B cell (primary cell): Measurements from ENCODE around the gene ALG1. TPM values are rescaled to one million over a fixed set of nuclear protein-coding genes. Genes with fewer than 3 reads are reported as not detected.
"Not testable (repeated sequence)": the region's sequence is repeated elsewhere in the genome, so short reads cannot be mapped to it uniquely, and the experiment has no call there.

Source experiments
- ATAC-seq: fragments of 200-7000 bp; cut with Tn5 transposase; one replicate; pipeline ENCODE4 v1.10.0; 2021; ENCODE audit warnings: low read depth, mild to moderate bottlenecking, moderate number of reproducible peaks, moderate library complexity
- CTCF ChIA-PET: fragments of 350-600 bp; sonication (Branson Sonifier 250); formaldehyde crosslinking; loops from one replicate; lab custom pipeline; 2021; ENCODE audit warnings: antibody characterized with exemption, inconsistent platforms; lab: Charles Lee
- POLR2A ChIA-PET: fragments of 350-600 bp; sonication (Branson Sonifier 250); formaldehyde crosslinking; loops from one replicate; lab custom pipeline; 2021; ENCODE audit warnings: antibody characterized with exemption; lab: Charles Lee
- DNase-seq: peaks from one replicate; pipeline ENCODE4 v3.0.0; 2013
- H2AFZ ChIP-seq: 2 replicates; pipeline ENCODE4 v1.6.1; 2012; ENCODE audit warnings: mild to moderate bottlenecking, low read depth, low read length; ENCODE audit not compliant: insufficient read depth, poor library complexity, severe bottlenecking
- H3K27ac ChIP-seq, 2 donors: 1 replicate in 1 of 2; 2 replicates in 1 of 2; pipeline ENCODE4 v1.5.1; 2012 to 2013; ENCODE audit warnings: low read length in 2 of 2, mild to moderate bottlenecking in 2 of 2, moderate library complexity in 1 of 2
- H3K27me3 ChIP-seq, 4 experiments: fragments of 200-600 bp in 1 of 4; sonication (generic) in 1 of 4; replicated peaks in 1 of 4; 1 replicate in 2 of 4; 2 replicates in 2 of 4; pipeline versions ENCODE4 v1.6.1 to v1.7.0; 2013 to 2016; ENCODE audit warnings: low read length in 3 of 4, mild to moderate bottlenecking in 2 of 4, mixed read lengths in 1 of 4, moderate library complexity in 1 of 4; ENCODE audit not compliant: insufficient read depth in 4 of 4, control insufficient read depth in 3 of 4; ENCODE audit errors: control extremely low read depth in 1 of 4
- H3K36me3 ChIP-seq, 2 experiments: replicated peaks in 1 of 2; 1 replicate in 1 of 2; 2 replicates in 1 of 2; pipeline versions ENCODE4 v1.6.1 to v1.7.1; 2013; ENCODE audit warnings: low read length in 1 of 2; ENCODE audit not compliant: insufficient read depth in 2 of 2, control insufficient read depth in 1 of 2; ENCODE audit errors: control extremely low read depth in 1 of 2, extremely low read depth in 1 of 2
- H3K4me1 ChIP-seq, 2 donors: fragments of 200-600 bp in 1 of 2; sonication (generic) in 1 of 2; 1 replicate in 1 of 2; 2 replicates in 1 of 2; pipeline versions ENCODE4 v1.5.1 to v1.6.1; 2013 to 2017; ENCODE audit warnings: low read length in 2 of 2; ENCODE audit not compliant: control insufficient read depth in 2 of 2, insufficient read depth in 2 of 2
- H3K4me2 ChIP-seq: replicated peaks from 2 replicates; pipeline ENCODE3; 2012; ENCODE audit warnings: mild to moderate bottlenecking, low read depth, low read length; ENCODE audit not compliant: poor library complexity, severe bottlenecking
- H3K4me3 ChIP-seq, 5 experiments: fragments of 200-600 bp in 1 of 5; sonication (generic) in 1 of 5; 1 replicate in 3 of 5; 2 replicates in 2 of 5; pipeline versions ENCODE4 v1.5.1 to v1.7.0; 2011 to 2016; ENCODE audit warnings: low read length in 4 of 5, mild to moderate bottlenecking in 4 of 5, low read depth in 2 of 5, control low read depth in 1 of 5, moderate library complexity in 1 of 5; ENCODE audit not compliant: insufficient read depth in 1 of 5; ENCODE audit errors: control extremely low read depth in 1 of 5, extremely low read depth in 1 of 5
- H3K79me2 ChIP-seq: fragments of 200-600 bp; sonication (generic); one replicate; pipeline ENCODE4 v1.6.0; 2016; ENCODE audit warnings: low read length; ENCODE audit not compliant: control insufficient read depth, insufficient read depth
- H3K9ac ChIP-seq: fragments of 200-600 bp; sonication (generic); 2 replicates; pipeline ENCODE4 v1.6.1; 2017; ENCODE audit warnings: mild to moderate bottlenecking, low read length, moderate library complexity
- H3K9me3 ChIP-seq, 3 donors: one replicate each; pipeline versions ENCODE4 v1.6.1 to v1.7.1; 2013; ENCODE audit warnings: low read length in 2 of 3; ENCODE audit not compliant: control insufficient read depth in 2 of 3, insufficient read depth in 1 of 3; ENCODE audit errors: control extremely low read depth in 1 of 3
- H4K20me1 ChIP-seq: 2 replicates; pipeline ENCODE4 v1.6.0; 2012; ENCODE audit warnings: mild to moderate bottlenecking, low read length; ENCODE audit not compliant: insufficient read depth, control insufficient read depth, poor library complexity, severe bottlenecking
- H3K27ac Mint-ChIP-seq: one replicate; pipeline ENCODE4 v1.8.0; 2021; ENCODE audit warnings: mixed read lengths
- H3K27me3 Mint-ChIP-seq: one replicate; pipeline ENCODE4 v1.8.0; 2021; ENCODE audit warnings: mixed read lengths
- H3K4me1 Mint-ChIP-seq: one replicate; pipeline ENCODE4 v1.8.0; 2021; ENCODE audit warnings: mixed read lengths
- H3K4me3 Mint-ChIP-seq: one replicate; pipeline ENCODE4 v1.8.0; 2021; ENCODE audit warnings: mixed read lengths
- H3K9me3 Mint-ChIP-seq: one replicate; pipeline ENCODE4 v1.8.0; 2022; ENCODE audit warnings: mixed read lengths; ENCODE audit not compliant: insufficient read depth
- WGBS: methylation state at CpG from one replicate; pipeline ENCODE4 v1.1.5; 2013; ENCODE audit warnings: missing lambda C conversion rate; ENCODE audit not compliant: insufficient coverage; 5-methylcytosine and 5-hydroxymethylcytosine counted together
- intact Hi-C: fragments of 100-400 bp; cut with micrococcal nuclease; formaldehyde crosslinking; loops from one replicate; pipeline ENCODE4 v1.10.0; 2022
- polyA plus RNA-seq: library from polyadenylated mRNA; depleted of rRNA; stranded (reverse); fragments of >200 nt; gene quantifications from 2 replicates; pipeline ENCODE4 v1.2.3, GENCODE V29; 2012
- total RNA-seq, 2 donors: library from RNA; stranded (reverse); fragments of 120-200 nt in 1 of 2; gene quantifications; 1 replicate in 1 of 2; 2 replicates in 1 of 2; pipeline versions ENCODE4 v1.2.3 to v1.2.4, GENCODE V29; 2013 to 2022

The ALG1 gene
- total and polyA plus RNA-seq, 2 donors (not counting 1 experiment from before 2014, with no cell fraction given), result 12.2 to 24.2 TPM

- H4K20me1 ChIP-seq, result not testable (repeated sequence)
Measured at GRCh38 chr16:5099174-5099573, 27.5 kb downstream of the ALG1 start.

GRCh38 chr16:5103296-5104032, 31.8 kb downstream of the ALG1 start:
- CTCF ChIA-PET, H4K20me1 ChIP-seq, H3K27ac ChIP-seq, H3K4me3 Mint-ChIP-seq, H3K27ac Mint-ChIP-seq, H3K79me2 ChIP-seq, H3K9me3 ChIP-seq, H3K36me3 ChIP-seq, H3K9me3 Mint-ChIP-seq, H3K4me1 Mint-ChIP-seq, H3K4me2 ChIP-seq, H3K4me3 ChIP-seq, ATAC-seq, H3K4me1 ChIP-seq, POLR2A ChIA-PET, H3K9ac ChIP-seq, intact Hi-C loops, H2AFZ ChIP-seq, H3K27me3 ChIP-seq, DNase-seq: not testable (repeated sequence)
- H3K27me3 Mint-ChIP-seq, result peaks cover 11% of the 10 kb centered on the region
- 94% methylated on average over 5 of the region's 12 CpGs for WGBS

More at GRCh38 chr16:5099174-5099573, 27.5 kb downstream of the ALG1 start:
- Mint-ChIP-seq H3K27ac (peak overlapping the region; percentile 95), H3K4me1 (peaks cover 13% of the 10 kb centered on the region), H3K4me3 (peak overlapping the region; percentile 91)
- POLR2A ChIA-PET, H2AFZ ChIP-seq, H3K27me3 Mint-ChIP-seq, DNase-seq, H3K9me3 ChIP-seq, H3K27me3 ChIP-seq, H3K36me3 ChIP-seq, H3K4me3 ChIP-seq, H3K4me1 ChIP-seq, H3K27ac ChIP-seq, H3K79me2 ChIP-seq, ATAC-seq, H3K9me3 Mint-ChIP-seq, H3K4me2 ChIP-seq, H3K9ac ChIP-seq: not testable (repeated sequence)
- CTCF ChIA-PET, result interaction anchor here (1.1 kb wide), 1 partner anchor 26 kb away, joined by 3 read pairs; no protein-coding TSS in a partner anchor
- intact Hi-C loops, result loop anchor here (5.0 kb wide), 3 partner anchors 142 to 847 kb away; partner anchors contain the start of gene SEC14L5
- no CpG with 5 or more reads among the region's 4 CpGs for WGBS

DNA sequence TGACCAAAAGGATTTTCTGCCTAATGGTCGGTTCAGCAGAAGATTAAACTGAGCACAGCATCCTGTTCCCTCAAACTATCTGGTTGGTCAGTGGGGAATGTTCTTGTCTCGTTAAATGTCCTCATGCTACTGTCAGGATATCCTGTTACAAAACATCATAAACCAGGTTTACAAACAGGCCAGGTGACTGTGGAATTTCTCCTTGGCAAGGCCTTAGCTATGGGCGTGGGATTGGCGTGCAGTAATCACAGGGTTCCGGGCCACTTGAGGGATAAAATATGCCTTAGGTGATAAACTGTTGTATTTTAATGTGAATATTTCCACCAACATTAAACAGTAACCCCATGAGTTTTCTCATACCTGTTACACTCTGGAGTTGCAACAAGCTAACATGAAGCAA, 33.4 kb downstream of the ALG1 start:
- no CpG with 5 or more reads among the region's 5 CpGs for WGBS
- not testable (repeated sequence) for H3K36me3 ChIP-seq

More for the DNA sequence above, 33.4 kb downstream of the ALG1 start:
- intact Hi-C loops, H3K4me1 Mint-ChIP-seq, H3K9ac ChIP-seq, POLR2A ChIA-PET, H3K4me2 ChIP-seq, H4K20me1 ChIP-seq, H3K27me3 ChIP-seq, CTCF ChIA-PET, H2AFZ ChIP-seq, H3K4me3 Mint-ChIP-seq, H3K79me2 ChIP-seq, H3K27ac Mint-ChIP-seq, ATAC-seq, H3K9me3 ChIP-seq, H3K4me3 ChIP-seq, H3K27ac ChIP-seq, H3K4me1 ChIP-seq, H3K9me3 Mint-ChIP-seq, DNase-seq: not testable (repeated sequence)
- H3K27me3 Mint-ChIP-seq, result peaks cover 11% of the 10 kb centered on the region
